Measurements from ENCODE around the gene CASZ1.

DNA sequence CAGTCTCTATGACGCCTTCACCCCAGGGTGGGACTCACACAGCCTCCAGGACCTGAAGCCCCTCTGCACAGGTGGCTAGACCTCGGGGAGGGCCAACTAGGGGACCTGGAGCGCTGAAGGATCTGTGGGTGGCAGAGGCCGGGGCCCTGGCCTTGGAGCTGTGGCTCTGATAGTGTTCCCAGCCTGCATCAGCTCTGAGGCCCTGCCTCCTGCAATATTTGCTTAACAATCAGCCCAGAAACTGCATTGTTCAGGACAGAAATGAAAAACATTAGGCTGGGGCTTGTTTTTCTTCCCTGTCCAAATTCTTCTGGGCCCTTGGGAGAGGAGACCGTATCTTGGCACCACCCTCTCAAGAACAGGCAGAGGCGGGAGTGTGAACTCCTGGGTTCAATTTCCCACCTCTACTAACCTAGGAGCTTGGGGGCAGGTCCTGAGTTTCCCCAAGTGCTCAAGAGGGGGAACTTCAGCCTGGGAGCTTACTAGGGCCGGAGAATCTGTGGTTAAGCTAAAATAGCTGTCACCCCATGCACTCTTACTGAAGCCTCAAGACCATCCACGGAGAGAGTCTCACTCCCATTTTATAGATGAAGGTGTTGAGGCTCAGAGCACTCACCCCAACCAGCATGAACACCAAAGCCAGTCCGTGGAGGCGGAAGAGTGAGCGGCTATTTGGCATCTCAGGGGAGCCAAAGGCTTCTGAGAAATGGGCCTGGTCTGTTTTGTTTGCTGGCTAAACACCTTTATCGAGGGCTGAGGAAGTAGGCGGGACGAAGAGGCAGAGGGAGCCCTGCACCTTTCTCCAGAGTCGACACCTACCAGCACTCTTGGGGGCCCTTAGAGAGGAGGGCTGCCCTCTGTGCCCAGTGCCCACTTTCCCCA lies 18.8 kb upstream of the CASZ1 start:
- TF ChIP-seq GABPA (IDR thresholded peaks at IDR 0.05; ENCODE audit: low read depth) (no peak), POLR2AphosphoS5 (IDR thresholded peaks at IDR 0.05; ENCODE audit: low read depth) (no peak), SPI1 (IDR thresholded peaks at IDR 0.05; ENCODE audit: borderline replicate concordance, low read depth) (no peak)
- TF ChIP-seq, protein P1, sequence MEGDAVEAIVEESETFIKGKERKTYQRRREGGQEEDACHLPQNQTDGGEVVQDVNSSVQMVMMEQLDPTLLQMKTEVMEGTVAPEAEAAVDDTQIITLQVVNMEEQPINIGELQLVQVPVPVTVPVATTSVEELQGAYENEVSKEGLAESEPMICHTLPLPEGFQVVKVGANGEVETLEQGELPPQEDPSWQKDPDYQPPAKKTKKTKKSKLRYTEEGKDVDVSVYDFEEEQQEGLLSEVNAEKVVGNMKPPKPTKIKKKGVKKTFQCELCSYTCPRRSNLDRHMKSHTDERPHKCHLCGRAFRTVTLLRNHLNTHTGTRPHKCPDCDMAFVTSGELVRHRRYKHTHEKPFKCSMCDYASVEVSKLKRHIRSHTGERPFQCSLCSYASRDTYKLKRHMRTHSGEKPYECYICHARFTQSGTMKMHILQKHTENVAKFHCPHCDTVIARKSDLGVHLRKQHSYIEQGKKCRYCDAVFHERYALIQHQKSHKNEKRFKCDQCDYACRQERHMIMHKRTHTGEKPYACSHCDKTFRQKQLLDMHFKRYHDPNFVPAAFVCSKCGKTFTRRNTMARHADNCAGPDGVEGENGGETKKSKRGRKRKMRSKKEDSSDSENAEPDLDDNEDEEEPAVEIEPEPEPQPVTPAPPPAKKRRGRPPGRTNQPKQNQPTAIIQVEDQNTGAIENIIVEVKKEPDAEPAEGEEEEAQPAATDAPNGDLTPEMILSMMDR (IDR thresholded peaks at IDR 0.05; ENCODE audit: insufficient read depth, low read length), result no peak
- TF ChIP-seq, protein P2, sequence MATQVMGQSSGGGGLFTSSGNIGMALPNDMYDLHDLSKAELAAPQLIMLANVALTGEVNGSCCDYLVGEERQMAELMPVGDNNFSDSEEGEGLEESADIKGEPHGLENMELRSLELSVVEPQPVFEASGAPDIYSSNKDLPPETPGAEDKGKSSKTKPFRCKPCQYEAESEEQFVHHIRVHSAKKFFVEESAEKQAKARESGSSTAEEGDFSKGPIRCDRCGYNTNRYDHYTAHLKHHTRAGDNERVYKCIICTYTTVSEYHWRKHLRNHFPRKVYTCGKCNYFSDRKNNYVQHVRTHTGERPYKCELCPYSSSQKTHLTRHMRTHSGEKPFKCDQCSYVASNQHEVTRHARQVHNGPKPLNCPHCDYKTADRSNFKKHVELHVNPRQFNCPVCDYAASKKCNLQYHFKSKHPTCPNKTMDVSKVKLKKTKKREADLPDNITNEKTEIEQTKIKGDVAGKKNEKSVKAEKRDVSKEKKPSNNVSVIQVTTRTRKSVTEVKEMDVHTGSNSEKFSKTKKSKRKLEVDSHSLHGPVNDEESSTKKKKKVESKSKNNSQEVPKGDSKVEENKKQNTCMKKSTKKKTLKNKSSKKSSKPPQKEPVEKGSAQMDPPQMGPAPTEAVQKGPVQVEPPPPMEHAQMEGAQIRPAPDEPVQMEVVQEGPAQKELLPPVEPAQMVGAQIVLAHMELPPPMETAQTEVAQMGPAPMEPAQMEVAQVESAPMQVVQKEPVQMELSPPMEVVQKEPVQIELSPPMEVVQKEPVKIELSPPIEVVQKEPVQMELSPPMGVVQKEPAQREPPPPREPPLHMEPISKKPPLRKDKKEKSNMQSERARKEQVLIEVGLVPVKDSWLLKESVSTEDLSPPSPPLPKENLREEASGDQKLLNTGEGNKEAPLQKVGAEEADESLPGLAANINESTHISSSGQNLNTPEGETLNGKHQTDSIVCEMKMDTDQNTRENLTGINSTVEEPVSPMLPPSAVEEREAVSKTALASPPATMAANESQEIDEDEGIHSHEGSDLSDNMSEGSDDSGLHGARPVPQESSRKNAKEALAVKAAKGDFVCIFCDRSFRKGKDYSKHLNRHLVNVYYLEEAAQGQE (IDR thresholded peaks at IDR 0.05; ENCODE audit: insufficient replicate concordance, low read depth), result no peak
